GM12892 (cell line): ENCODE results near the gene C12orf60.

Source experiments
- DNase-seq: peaks from one replicate; pipeline ENCODE4 v3.0.0; 2011; ENCODE audit not compliant: insufficient read length
- FAIRE-seq: peaks from 2 replicates; lab custom pipeline; 2011; peaks lifted over from hg19 to GRCh38; lab: Jason Lieb, UNC
- POLR2A ChIP-seq: IDR thresholded peaks from 2 replicates; pipeline ENCODE4 v1.6.1; 2011; ENCODE audit warnings: low read depth, low read length, control low read depth
- POLR2AphosphoS5 ChIP-seq: IDR thresholded peaks from 2 replicates; pipeline ENCODE4 v1.6.1; 2011; ENCODE audit warnings: low read depth, low read length, control low read depth
- TAF1 ChIP-seq: IDR thresholded peaks from 2 replicates; pipeline ENCODE4 v1.6.1; 2011; ENCODE audit warnings: low read depth, mild to moderate bottlenecking, control low read depth, low read length, borderline replicate concordance

Gene C12orf60

DNA sequence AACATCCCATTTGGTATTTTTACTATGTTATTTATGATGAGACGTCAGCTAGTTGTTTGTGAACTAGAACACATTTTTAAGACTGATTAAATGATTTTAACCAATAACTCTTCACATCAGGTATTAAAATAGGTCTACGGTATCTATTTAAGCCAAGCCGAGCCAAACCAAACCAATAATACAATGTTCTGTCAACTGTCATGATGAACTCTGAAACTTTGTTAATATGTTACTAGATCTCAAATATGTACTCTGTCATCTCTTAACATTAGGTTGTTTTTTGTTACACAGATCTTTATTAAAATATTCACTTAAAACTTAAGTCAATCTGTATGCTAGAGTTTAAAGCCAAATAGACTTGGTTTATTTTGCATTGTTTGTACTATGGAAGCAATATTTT, 38.8 kb downstream of the C12orf60 start:
- TF ChIP-seq TAF1 (no peak), POLR2A (no peak), POLR2AphosphoS5 (no peak)
- DNase-seq (no peak), FAIRE-seq (no peak)

DNA sequence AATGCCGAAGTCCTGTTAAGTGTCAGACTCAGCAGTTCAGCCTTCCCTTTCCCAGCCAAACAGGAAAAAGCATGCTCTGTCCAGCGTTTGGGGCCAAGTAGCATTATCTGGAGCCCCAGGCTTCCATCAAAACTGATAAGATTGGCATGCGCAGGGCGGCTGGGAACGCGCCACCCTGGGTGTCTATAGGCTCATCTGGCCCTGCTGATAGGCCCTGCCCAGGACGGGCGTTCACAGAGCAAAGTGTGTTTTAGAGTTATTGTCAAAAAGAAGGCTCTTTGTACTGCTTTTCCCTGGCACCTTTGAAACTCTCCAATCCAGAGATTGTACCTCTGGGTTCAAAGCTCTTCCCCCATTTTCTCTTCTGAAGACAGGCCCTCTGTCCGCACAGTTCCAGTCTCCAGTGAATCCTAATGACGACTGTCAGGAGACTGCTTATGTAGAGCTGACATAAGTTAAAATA, 40.0 kb downstream of the C12orf60 start, which contains the start of gene ART4:
TSS of gene ART4 (minus strand) at position 102 of the 463 bp plus-strand sequence. CDS start 413 bp downstream, outside the sequence.
- DNase-seq (no peak), FAIRE-seq (no peak)
- TF ChIP-seq POLR2A: no peak
- TF ChIP-seq POLR2AphosphoS5: no peak
- no peak for TF ChIP-seq TAF1

DNA sequence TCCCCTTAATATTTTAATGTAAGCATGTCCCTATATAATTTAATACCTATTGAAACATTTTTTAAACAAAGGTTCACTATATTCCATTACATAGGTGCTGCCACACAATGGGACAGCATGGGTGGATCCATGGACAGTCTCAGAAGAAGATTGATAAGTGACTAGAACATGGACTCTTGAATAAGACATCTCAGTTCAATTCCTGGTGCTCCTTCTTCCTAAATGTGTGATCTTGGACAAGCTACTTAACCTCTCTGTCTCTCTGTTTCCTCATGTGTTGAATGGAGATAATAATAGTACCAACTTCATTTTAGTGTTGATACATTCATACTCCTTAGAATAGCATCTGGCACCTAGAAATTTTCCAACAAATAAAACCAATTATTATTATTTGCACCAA, 40.9 kb downstream of the C12orf60 start:
- no peak for TF ChIP-seq TAF1
- TF ChIP-seq POLR2AphosphoS5: no peak
- no peak for TF ChIP-seq POLR2A
- FAIRE-seq: no peak

DNA sequence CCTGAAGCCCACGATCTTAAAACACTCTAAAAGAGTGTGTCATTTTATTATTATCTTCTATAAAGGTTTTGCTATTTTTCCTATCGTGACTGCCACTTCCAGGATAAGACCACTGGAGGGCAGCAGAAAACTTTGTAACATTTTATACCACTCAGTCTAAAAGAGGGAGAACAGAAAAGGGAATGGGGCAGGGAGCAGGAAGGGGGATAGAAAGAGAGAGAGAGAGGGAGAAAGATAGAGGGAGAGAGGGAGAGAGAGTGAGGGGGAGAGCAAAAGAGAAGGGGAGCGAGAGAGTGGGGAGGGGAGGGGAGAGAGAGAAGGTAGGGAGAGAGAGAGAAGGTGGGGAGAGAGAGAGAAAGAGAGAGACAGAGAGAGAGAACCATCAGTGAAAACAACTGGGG, 41.9 kb downstream of the C12orf60 start:
- peak; percentile 79 for FAIRE-seq
- peak; percentile 14 for DNase-seq
- TF ChIP-seq POLR2A (no peak), POLR2AphosphoS5 (no peak), TAF1 (no peak)

More for the DNA sequence above, 40.9 kb downstream of the C12orf60 start:
- no peak for DNase-seq

DNA sequence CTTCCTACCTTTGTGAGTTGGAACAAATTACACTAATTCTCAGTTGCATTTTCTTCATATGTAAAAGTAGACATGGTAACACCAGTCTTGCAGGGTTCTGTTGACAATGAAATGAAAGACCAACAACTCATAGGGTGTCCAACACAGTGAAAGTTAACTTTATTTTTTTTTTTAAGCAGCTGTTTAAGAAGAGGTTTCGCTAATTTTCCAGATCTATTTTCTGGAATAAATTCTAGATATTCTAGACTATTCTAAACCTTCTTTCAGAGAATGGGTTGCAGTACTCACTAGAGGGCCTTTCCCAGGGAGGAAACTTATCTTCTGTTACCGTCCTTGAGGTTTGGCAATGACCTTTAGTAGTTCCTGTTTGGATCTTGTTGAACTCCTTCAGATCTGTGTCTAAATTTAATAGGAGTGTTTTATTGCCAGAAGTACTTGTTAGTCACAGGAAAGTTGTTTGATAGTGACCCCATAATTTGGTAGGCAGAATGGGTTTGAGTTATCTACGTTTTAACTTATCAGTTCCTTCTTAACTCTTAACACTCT, 42.6 kb downstream of the C12orf60 start:
- TF ChIP-seq TAF1 (no peak), POLR2A (no peak), POLR2AphosphoS5 (no peak)
- FAIRE-seq (no peak), DNase-seq (no peak)

DNA sequence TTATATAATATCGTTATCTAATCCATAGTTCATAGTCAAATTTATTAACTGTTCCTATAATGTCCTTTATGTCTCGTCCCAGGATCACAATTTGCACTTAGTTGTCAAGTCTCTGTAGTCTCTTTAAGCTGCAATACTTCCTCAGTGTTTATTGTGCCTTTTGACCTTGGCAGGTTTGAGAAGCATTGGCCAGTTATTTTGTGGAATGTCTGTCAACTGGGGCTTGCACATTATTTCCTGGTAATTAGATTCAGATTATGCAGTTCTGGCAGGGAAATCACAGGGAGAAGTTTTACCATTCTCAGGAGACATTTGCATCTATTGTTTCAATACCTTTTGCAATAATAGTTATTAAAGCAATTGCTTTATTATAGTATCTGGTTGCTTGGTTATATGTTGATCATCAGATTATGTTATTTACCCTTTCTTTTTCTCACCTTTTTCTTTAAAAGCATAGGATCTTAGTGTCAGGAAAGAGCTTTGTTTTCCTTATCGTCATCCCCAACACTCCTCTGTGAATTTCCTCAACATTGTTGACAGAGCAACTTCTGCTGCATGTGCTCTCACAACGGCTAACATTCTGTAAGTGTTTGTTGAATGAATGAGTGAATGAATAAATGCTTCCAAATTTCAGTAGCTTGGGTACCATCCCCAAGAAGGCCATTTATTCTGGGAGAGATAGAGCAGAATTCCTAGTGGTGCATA, 43.6 kb downstream of the C12orf60 start:
- DNase-seq (no peak), FAIRE-seq (no peak)
- TF ChIP-seq POLR2A (no peak), POLR2AphosphoS5 (no peak)

DNA sequence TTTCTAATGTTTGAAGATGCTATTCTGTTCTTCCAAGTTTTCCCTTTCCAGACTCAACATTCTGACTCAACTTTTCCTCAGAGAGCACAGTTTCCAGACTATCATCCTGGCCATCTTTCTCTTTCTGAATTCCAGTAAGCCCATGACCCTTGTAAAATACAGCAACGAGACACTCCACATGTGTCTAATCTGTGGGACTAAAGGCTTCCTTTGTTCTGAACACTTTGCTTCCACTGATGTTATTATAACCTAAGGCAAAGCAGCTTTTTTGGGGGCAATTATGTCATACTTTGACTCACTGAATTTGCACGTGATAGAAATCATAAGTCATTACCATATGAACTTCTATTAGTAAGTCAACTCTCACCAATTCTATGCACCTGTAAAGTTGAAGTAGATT, 46.2 kb downstream of the C12orf60 start:
- DNase-seq: no peak
- TF ChIP-seq TAF1: no peak
- no peak for TF ChIP-seq POLR2AphosphoS5
- no peak for TF ChIP-seq POLR2A
- no peak for FAIRE-seq

DNA sequence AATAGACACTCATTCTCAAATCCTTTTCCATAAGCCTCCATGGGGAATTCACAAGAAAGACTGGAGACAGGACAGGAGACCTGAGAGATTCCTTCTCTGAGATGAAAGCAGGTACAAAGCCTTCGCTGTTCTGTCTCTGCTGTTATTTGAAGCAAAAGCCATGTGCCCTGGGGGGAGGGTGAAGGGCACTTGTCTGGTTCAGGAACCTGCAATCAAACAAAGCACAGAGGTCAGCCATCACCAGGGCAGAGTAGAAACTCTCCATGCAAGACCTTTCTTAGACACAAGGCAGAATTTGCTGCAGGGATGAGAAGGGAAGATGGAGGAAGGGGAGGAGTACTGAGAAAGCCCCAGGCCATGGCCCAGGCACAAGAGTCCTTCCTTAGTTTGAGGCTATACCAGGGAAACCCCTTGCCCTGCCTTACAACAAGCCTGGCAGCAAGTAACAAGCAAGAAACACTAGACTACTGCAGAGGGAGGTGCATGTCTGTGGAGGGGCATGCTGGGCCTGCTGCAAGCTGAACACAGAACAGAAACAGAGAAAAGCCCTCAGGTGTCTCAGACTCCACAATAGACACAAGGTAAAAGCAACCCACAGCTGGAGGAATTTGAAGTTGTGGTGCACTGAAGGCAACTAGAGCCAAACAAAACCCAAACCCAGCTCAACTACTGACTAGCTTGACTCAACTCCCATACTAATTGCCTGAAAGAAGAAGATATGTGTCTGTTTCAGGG, 47.6 kb downstream of the C12orf60 start:
- no peak for FAIRE-seq
- TF ChIP-seq TAF1 (no peak), POLR2A (no peak), POLR2AphosphoS5 (no peak)
- DNase-seq: no peak

DNA sequence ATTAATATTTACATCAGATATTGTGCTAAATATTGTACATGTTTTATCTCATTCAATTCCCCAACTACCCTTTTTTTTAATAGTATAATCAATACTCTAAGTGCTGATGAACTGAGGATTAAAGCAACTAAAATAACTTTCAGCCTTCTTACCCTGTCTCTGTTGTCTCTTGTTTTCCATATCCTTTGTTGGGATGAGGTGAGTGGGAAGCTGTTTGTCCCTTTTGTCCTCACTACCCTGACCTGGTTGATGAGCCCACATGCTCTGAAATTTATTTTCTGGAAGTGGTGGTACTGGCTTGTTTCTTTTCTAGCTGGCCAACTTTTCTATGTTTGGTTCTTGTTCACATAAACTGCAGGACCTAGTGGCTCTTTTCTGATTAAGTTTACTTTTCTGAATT, 49.4 kb downstream of the C12orf60 start:
- TF ChIP-seq POLR2AphosphoS5 (no peak), TAF1 (no peak), POLR2A (no peak)
- FAIRE-seq (no peak), DNase-seq (no peak)

DNA sequence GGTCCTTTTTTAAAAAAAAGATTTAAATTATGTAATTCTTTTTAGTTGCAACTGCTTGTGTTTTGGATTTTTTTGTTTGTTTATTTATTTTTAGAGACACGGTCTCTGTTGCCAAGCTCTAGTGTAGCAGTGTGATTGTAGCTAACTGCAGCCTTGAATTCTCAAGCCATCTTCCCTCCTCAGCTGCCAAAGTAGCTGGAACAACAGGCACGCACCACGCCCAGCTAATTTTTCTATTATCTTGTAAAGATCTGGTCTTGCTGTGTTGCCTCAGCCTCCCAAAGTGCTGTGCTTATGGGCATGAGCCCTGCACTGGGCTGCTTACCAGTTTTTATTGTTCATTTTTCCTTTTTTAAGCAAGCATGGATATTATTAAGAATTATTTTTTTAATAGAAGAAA, 50.5 kb downstream of the C12orf60 start:
- TF ChIP-seq TAF1 (no peak), POLR2AphosphoS5 (no peak), POLR2A (no peak)
- DNase-seq: no peak
- FAIRE-seq: no peak

DNA sequence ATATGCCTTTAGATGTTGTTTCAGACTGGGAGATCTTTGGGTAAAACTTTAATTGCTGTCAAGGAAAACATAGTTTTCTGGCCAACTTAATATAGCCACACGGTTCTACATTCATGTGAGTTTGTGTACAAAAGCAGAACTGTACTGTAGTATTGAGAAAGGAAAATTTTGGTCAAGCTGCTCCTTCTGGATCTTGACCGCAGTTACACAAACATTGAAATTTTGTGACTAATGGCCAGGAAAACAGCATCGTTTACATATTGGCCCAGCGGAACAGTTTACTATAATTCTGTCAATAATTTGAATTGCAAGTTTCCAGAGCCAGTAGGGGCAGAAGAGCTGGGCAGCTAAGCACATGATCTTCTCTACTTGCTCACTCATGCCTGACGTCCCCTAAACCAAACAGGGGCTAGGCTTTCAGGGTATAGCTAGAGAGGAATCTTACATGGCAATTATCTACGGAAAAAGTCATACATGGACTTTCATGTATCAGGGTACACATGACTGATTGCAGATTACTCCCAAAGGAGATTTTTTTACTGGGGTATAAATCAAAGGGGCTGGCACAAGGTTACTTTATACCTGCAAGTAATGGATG, 51.2 kb downstream of the C12orf60 start:
- TF ChIP-seq POLR2A (no peak), POLR2AphosphoS5 (no peak), TAF1 (no peak)
- FAIRE-seq: no peak
- DNase-seq: no peak

DNA sequence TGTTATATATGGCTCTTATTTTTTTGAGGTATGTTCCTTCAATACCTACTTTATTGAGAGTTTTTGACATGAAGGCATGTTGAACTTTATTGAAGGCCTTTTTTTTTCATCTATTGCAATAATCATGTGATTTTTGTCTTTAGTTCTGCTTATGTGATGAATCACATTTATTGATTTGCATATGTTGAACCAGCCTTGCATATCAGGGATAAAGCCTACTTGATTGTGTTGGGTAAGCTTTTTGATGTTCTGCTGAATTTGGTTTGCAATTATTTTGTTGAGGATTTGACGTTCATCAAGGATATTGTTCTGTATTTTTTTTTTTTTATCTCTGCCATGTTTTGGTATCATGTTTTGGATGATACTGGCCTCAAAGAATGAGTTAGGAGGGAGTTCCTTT, 55.0 kb downstream of the C12orf60 start:
- FAIRE-seq (no peak), DNase-seq (no peak)
- no peak for TF ChIP-seq TAF1
- TF ChIP-seq POLR2AphosphoS5: no peak
- no peak for TF ChIP-seq POLR2A
